HG03469 (cell line): ENCODE data around the gene HLA-DOA.

Experiments
- ATAC-seq: cut with Tn5 transposase; IDR thresholded peaks from one replicate; pipeline ENCODE4 v1.9.1; 2021; ENCODE audit warnings: mild to moderate bottlenecking, moderate library complexity, moderate number of reproducible peaks; ENCODE audit not compliant: unreplicated experiment

Gene HLA-DOA

GRCh38 chr6:32980488-32981038 is 28.8 kb downstream of the HLA-DOA start:
- no peak for ATAC-seq

GRCh38 chr6:32979720-32980487 is 29.5 kb downstream of the HLA-DOA start:
- no peak for ATAC-seq

GRCh38 chr6:32977953-32978324 is 31.5 kb downstream of the HLA-DOA start:
- ATAC-seq = no peak

- ATAC-seq = no peak
These were observed 32.0 kb downstream of the HLA-DOA start for GRCh38 chr6:32977272-32977952.

GRCh38 chr6:32976334-32977069 is 32.9 kb downstream of the HLA-DOA start:
- no peak for ATAC-seq

- no peak for ATAC-seq
These were observed 33.5 kb downstream of the HLA-DOA start for GRCh38 chr6:32975886-32976285.

GRCh38 chr6:32974541-32975308 is 34.7 kb downstream of the HLA-DOA start:
- ATAC-seq = no peak

GRCh38 chr6:32974016-32974333 is 35.4 kb downstream of the HLA-DOA start:
- ATAC-seq = no peak

GRCh38 chr6:32973144-32974015 is 36.0 kb downstream of the HLA-DOA start:
- ATAC-seq = no peak

- no peak for ATAC-seq
These were observed 36.8 kb downstream of the HLA-DOA start for GRCh38 chr6:32972353-32973143.

GRCh38 chr6:32971581-32972352 is 37.6 kb downstream of the HLA-DOA start:
- ATAC-seq = peak; percentile 46

- no peak for ATAC-seq
These were observed 38.2 kb downstream of the HLA-DOA start for GRCh38 chr6:32971242-32971580.

- ATAC-seq = no peak
These were observed 38.8 kb downstream of the HLA-DOA start for GRCh38 chr6:32970413-32971241.

- ATAC-seq = no peak
These were observed 39.5 kb downstream of the HLA-DOA start for GRCh38 chr6:32969685-32970412.

GRCh38 chr6:32968867-32969684 is 40.3 kb downstream of the HLA-DOA start:
- ATAC-seq = no peak
